CD4-positive, alpha-beta T cell treated with Interleukin-21 for 1 hour (primary cell): ENCODE results near the gene LIG4.
A peak's percentile ranks its signal among the peaks of the same experiment; 100 is the strongest.
"Not testable (repeated sequence)": the region's sequence is repeated elsewhere in the genome, so short reads cannot be mapped to it uniquely, and the experiment has no call there.

Experiments used
- DNase-seq: peaks from one replicate; pipeline ENCODE4 v3.0.0-alpha.2; 2020

LIG4 gene

GRCh38 chr13:108215436-108215835, at the start of gene LIG4:
Gene LIG4 (minus strand): TSS chr13:108215536. CDS start chr13:108211268, 4,268 bp downstream.
- DNase-seq, result peak; percentile 95

DNA sequence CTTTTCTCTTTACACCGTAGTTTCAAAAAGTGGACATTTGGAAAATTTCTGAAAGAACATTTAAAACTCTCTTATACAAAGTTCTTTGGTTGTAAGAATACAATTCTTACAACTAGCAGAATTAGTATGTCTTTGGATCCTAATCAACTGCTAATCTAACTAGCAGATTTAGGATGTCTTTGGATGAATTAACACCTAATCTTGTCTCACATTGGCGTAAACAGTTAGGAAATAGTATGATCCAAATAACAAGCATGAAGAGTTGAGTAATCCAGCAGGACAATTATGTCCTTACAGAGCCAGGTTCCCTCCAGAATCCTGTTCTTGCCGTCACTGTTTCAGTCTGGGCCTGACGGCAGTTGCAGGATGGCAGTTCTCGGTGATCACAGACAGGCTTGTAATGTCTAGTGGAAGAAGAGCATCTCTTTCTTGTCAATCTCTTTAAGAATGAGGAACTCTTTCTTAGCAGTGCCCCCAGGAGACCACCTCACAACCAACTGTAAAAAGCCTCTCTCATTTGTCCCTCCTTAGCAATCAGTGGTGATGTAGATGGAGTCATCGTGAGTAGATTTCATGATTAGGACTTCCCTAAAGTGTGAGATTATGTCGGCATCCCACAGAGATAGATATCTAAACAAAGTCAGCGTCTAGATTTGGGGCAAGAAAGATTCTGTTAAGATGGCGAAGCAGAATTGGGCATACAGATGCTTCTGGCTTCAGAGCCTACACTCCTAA, 48.5 kb upstream of the LIG4 start:
- no peak for DNase-seq

DNA sequence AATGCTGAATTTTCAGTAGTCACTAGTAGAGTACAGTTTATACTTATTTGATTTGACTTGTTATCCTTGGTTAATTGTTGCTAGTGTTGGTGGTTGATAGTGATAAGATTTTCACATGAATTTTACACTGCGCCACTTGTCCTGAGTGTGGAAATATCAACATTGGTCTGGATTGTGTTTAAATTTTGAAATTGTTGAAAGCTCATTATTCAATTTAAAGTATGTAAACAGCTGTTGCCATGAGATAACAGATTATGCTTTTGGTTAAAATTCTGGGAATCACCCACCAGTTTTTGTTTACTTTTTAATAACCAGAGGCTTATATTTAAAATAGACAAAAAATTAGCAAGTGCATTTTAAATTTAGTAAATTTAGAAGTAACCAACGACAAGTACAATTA, 41.9 kb upstream of the LIG4 start:
- no peak for DNase-seq

DNA sequence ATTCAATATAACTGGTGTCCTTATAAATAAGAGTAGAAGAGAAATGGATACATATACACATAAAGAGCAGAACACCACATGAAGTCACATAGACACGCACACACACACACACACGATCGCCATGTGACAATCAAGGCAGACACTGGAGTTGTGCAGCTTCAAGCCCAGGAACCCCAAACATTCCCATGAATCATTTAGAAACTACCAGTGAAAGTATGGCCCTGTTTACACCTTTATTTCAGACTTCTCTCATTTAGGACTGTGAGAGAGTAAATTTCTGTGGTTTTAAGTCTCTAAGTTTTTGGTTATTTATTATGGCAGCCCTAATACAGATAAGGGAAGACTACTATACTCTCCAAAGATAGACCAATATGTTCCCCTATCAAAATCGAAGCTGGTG, 33.8 kb upstream of the LIG4 start:
- no peak for DNase-seq

DNA sequence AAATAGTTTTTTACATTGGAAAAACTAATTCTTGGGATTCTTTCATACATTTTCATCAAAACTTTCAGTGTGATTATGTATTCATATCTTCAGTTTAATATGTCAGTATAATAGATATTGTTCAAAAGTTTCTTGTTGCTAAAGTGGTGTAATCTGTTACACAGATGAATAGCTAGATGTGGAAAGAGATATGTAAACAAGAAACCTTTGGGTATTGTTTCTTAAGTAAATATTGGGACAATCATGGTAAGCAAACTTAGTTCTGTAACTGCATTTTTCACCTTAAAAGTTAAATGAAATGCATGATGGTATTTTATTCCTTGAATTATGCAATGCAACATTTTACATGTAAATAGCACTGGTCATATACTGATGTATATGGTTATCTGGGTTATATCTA, 15.0 kb upstream of the LIG4 start:
- no peak for DNase-seq

DNA sequence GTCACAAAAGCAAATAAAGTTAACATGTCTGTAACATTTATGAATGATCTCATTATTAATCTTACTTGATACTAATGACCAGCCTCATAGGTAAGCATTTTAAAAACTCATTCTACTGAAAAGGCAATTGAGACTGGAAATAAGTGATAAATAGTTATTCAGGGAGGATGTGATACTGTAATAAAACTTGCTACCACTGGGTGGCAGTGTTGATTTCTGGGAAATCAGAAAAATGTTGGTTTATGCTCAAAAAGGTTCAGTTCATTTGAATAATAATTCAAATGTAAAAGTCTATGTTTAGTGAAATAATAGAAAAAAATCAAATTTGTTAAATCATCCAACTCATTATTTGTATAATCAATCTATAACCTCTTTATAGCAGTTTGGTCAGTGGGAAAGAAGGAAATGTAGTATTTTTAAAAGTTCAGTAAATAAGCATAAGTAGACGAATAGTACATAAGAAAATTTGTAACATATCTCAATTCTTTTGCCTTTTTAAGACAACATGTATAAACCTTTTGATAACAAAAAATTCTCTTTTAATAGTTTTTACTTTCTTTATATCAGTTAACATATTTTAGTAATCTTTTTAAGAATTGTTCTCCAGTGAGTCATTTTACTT, 12.4 kb upstream of the LIG4 start:
- peak; percentile 60 for DNase-seq

- no peak for DNase-seq
Observed at GRCh38 chr13:108226184-108226583, 10.8 kb upstream of the LIG4 start.

GRCh38 chr13:108225440-108225839, 10.1 kb upstream of the LIG4 start:
- peak; percentile 24 for DNase-seq

- DNase-seq, result no peak
Observed at GRCh38 chr13:108223687-108224503, 8.6 kb upstream of the LIG4 start.

- DNase-seq, result peak; percentile 33
Observed at GRCh38 chr13:108220041-108220440, 4.7 kb upstream of the LIG4 start.

DNA sequence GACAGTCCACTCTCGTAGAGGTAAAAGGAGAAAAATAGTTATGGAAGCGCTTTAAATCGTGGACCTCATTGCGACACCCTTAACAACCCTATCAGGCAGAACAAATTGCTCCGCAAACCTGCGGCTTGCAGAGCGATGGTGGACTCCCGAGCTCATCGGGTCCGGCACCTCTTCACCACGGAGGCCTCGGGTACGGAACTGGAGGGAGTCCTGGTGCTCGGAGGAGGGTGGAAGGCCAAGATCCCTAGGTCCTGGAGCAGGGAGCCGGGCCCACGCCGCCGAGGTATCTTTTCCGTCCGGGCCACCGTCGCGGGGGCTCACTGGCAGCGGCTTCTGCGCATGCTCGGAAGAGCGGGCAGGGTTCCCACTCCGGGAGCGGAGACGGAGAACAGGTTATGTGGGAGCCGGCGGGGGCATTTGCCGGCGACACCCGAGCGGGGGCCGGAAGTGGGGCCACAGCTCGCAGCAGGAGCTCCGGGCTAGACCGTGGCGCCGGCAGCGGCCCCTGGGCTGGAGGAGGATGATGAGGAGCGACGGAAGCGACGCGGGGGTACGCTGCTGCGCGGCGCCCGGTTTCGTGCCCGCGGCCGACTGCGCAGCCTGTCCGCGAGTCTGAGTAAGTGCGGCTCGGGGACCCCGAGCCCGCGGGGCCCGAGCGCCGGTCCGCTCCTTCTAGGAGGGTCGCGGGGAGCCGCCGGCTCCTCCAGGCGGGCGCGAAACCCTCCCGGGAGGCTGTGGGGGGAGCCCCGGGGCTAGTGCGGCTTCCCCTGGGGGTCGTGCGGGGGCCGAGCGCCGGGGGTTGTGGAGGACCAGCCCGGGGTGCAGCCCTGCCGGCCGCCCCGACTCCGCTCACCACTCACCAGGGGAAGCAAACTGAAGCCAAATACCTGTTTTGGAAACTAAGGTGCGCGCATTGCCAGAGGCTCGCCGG, 3.0 kb upstream of the LIG4 start, which contains the start of gene ABHD13:
TSS of gene ABHD13 (plus strand) at position 349 of the 931 bp plus-strand sequence. CDS start 10,827 bp downstream, outside the sequence.
- DNase-seq, result peak; percentile 93

DNA sequence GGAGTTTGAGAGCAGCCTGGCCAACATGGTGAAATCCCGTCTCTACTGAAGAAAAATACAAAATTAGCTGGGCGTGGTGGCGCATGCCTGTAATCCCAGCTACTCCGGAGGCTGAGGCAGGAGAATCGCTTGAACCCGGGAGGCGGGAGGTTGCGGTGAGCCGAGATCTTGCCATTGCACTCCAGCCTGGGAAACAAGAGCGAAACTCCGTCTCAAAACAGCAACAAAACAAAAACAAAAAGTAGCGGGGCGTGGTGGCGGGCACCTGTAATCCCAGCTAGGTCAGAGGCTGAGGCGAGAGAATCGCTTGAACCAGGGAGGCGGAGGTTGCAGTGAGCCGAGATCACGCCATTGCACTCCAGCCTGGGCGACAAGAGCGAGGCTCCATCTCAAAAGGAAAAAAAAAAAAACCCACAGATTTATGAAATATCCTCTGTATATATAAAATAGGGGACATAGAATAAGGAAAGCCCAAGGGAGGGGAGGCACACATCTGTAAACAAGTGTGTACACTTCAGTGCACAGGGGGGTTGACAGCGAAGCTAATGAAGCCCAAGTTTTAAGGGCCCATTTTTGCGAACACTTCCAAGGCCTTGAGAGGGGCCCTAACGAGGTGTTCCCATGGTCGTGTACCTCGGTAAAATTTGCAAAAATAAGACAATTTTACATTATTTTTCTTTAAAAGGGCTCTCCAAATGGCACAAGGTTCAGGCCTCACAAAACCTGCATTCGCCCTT, 2.1 kb upstream of the LIG4 start:
- not testable (repeated sequence) for DNase-seq

- no peak for DNase-seq
Observed at GRCh38 chr13:108214441-108215271, 680 bp downstream of the LIG4 start.

DNA sequence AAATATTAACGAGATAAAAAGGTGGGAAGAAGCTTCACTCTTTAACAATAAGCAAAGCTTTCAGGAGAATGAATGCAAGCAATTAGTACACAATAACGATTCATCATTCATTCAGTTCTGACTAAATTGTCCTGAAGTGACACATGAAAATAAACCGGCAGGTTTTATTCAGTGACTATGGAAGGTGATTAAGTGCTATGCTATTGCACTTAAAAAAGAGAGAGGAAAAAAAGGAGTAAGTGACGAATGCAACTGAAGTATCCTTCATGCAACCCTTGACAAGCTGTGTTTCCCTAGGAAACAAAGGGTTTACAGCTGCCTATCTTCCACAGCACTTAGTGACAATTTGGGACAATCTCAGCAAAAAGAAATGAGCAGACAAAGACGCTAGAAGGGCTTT, 1.4 kb downstream of the LIG4 start:
- DNase-seq, result no peak

DNA sequence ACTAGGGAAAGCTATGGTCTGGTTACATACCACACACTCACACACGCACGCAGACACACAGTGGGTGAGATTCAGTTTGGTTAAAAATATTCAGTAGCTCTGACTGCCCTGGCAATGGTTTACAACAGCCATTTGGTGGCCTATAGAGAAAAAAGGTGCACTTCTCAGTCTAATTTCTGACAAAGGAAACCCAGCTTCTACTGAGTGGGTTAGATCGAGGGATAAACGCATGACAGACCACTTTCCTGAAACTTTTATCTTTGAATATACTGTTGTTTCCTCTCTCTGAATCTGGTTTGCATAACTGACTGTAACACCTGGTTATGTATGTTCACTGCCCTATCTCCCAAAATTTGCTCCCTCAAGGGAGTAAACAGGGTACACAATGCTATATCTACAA, 2.5 kb downstream of the LIG4 start:
- no peak for DNase-seq

- no peak for DNase-seq
Observed at GRCh38 chr13:108210551-108210950, 4.8 kb downstream of the LIG4 start.

GRCh38 chr13:108200781-108201398, 14.4 kb downstream of the LIG4 start:
- DNase-seq, result no peak

GRCh38 chr13:108195861-108196260, 19.5 kb downstream of the LIG4 start:
- no peak for DNase-seq

GRCh38 chr13:108195146-108195545, 20.2 kb downstream of the LIG4 start:
- DNase-seq, result no peak

- DNase-seq, result no peak
Observed at GRCh38 chr13:108194435-108194936, 20.9 kb downstream of the LIG4 start.
